CD4-positive, alpha-beta T cell treated with Interleukin-2 at 100 ng/mL for 4 hours (primary cell): ENCODE data around the gene NT5DC2.

Experiments
- DNase-seq: peaks from one replicate; pipeline ENCODE4 v3.0.0-alpha.2; 2020; ENCODE audit warnings: low spot score

NT5DC2 gene

GRCh38 chr3:52533623-52534280 is at the start of gene NT5DC2:
NT5DC2 (minus strand) TSS chr3:52533857; CDS start chr3:52533737, 120 bp downstream.
- DNase-seq: peak; percentile 56

- no peak for DNase-seq
These were observed 40.7 kb upstream of the NT5DC2 start for GRCh38 chr3:52574056-52574965.

GRCh38 chr3:52572221-52572620 is 38.6 kb upstream of the NT5DC2 start:
- no peak for DNase-seq

- no peak for DNase-seq
These were observed 36.4 kb upstream of the NT5DC2 start for GRCh38 chr3:52570076-52570475.

GRCh38 chr3:52568069-52568468 is 34.4 kb upstream of the NT5DC2 start:
- DNase-seq: no peak

- DNase-seq: no peak
These were observed 30.3 kb upstream of the NT5DC2 start for GRCh38 chr3:52563984-52564383.

- DNase-seq: no peak
These were observed 27.5 kb upstream of the NT5DC2 start for GRCh38 chr3:52561028-52561747.

GRCh38 chr3:52558436-52558835 is 24.8 kb upstream of the NT5DC2 start:
- DNase-seq: no peak

GRCh38 chr3:52557011-52557960 is 23.6 kb upstream of the NT5DC2 start:
- no peak for DNase-seq

- no peak for DNase-seq
These were observed 21.4 kb upstream of the NT5DC2 start for GRCh38 chr3:52555056-52555455.

GRCh38 chr3:52554026-52554755 is 20.5 kb upstream of the NT5DC2 start:
- DNase-seq: no peak

GRCh38 chr3:52552089-52552488 is 18.4 kb upstream of the NT5DC2 start:
- no peak for DNase-seq

- DNase-seq: no peak
These were observed 17.5 kb upstream of the NT5DC2 start for GRCh38 chr3:52551118-52551517.

GRCh38 chr3:52547143-52547542 is 13.5 kb upstream of the NT5DC2 start:
- DNase-seq: no peak

- no peak for DNase-seq
These were observed 12.6 kb upstream of the NT5DC2 start for GRCh38 chr3:52546111-52546901.

GRCh38 chr3:52544937-52545336 is 11.3 kb upstream of the NT5DC2 start:
- DNase-seq: no peak

GRCh38 chr3:52541050-52541449 is 7.4 kb upstream of the NT5DC2 start:
- DNase-seq: no peak

GRCh38 chr3:52539010-52539653 is 5.5 kb upstream of the NT5DC2 start:
- no peak for DNase-seq

GRCh38 chr3:52537726-52538421 is 4.2 kb upstream of the NT5DC2 start:
- DNase-seq: no peak
